HepG2 (cell line): ENCODE results near the gene NFE2. TPM values are rescaled to one million over a fixed set of nuclear protein-coding genes. Genes with fewer than 3 reads are reported as not detected.
A peak's percentile ranks its signal among the peaks of the same experiment; 100 is the strongest.

ENCODE experiments used
- ATAC-seq: fragments of 200-7000 bp; cut with Tn5 transposase; 3 replicates; pipeline ENCODE4 v1.9.1; 2020; ENCODE audit warnings: mild to moderate bottlenecking, moderate library complexity
- BruUV-seq: library from RNA; stranded (reverse); fragments of 400-500 nt; replicated peaks from 2 replicates; lab custom pipeline; 2021; lab: Mats Ljungman, UMichigan
- CTCF ChIA-PET: fragments of 300-600 bp; formaldehyde crosslinking; extraction: SDS; loops from one replicate; lab custom pipeline; 2021; ENCODE audit warnings: low total read pairs, inconsistent platforms, low intra/inter-chr PET ratio; lab: Yijun Ruan, JAX
- POLR2A ChIA-PET: fragments of 350-600 bp; sonication (Branson Sonifier 250); formaldehyde crosslinking; loops from one replicate; lab custom pipeline; 2020; ENCODE audit warnings: antibody characterized with exemption, inconsistent platforms; lab: Yijun Ruan, JAX
- DNase-seq: peaks from one replicate; pipeline ENCODE4 v3.0.0-alpha.2; 2015; ENCODE audit warnings: low spot score
- FAIRE-seq: peaks from 3 replicates; lab custom pipeline; 2011; peaks lifted over from hg19 to GRCh38; lab: Jason Lieb, UNC
- H2AFZ ChIP-seq: one replicate; pipeline ENCODE4 v1.6.1; 2011; ENCODE audit warnings: low read length, inconsistent platforms
- H3K27ac ChIP-seq: fragments of 300-600 bp; 3 replicates; pipeline ENCODE4 v1.8.0; 2011; ENCODE audit warnings: mixed run types, mild to moderate bottlenecking, mixed read lengths, low read length, inconsistent platforms; ENCODE audit not compliant: insufficient read depth; ENCODE audit errors: extremely low read length
- H3K27me3 ChIP-seq, 2 experiments: fragments of 200-600 bp in 1 of 2; 2 replicates in 1 of 2; 3 replicates in 1 of 2; pipeline versions ENCODE4 v1.6.0 to v1.8.0; 2011; ENCODE audit warnings: low read length in 2 of 2, mild to moderate bottlenecking in 2 of 2, moderate library complexity in 2 of 2, inconsistent platforms in 1 of 2; ENCODE audit not compliant: insufficient read depth in 2 of 2, control insufficient read depth in 1 of 2
- H3K36me3 ChIP-seq, 2 experiments: fragments of 200-600 bp in 1 of 2; replicated peaks in 1 of 2; 2 replicates in 1 of 2; 3 replicates in 1 of 2; pipeline versions ENCODE4 v1.5.1 to v1.8.0; 2011; ENCODE audit warnings: low read length in 2 of 2, inconsistent platforms in 1 of 2; ENCODE audit not compliant: insufficient read depth in 2 of 2, control insufficient read depth in 1 of 2
- H3K4me1 ChIP-seq: 2 replicates; pipeline ENCODE4 v1.5.1; 2012; ENCODE audit warnings: low read length, inconsistent platforms; ENCODE audit not compliant: insufficient read depth
- H3K4me2 ChIP-seq: 2 replicates; pipeline ENCODE4 v1.6.0; 2011; ENCODE audit warnings: low read depth, low read length, inconsistent platforms
- H3K4me3 ChIP-seq, 3 experiments: fragments of 200-600 bp in 1 of 3; sonication (generic), shearing (Covaris generic) in 1 of 3; replicated peaks in 1 of 3; 2 replicates each; pipeline ENCODE4 v1.5.1; 2011 to 2016; ENCODE audit warnings: low read length in 3 of 3, inconsistent platforms in 2 of 3, low read depth in 2 of 3, mild to moderate bottlenecking in 2 of 3, control low read depth in 1 of 3, mixed read lengths in 1 of 3; ENCODE audit not compliant: insufficient read depth in 1 of 3
- H3K79me2 ChIP-seq: one replicate; pipeline ENCODE4 v1.6.1; 2011; ENCODE audit warnings: low read length, inconsistent platforms; ENCODE audit not compliant: insufficient read depth
- H3K9ac ChIP-seq: 2 replicates; pipeline ENCODE4 v1.6.0; 2011; ENCODE audit warnings: mild to moderate bottlenecking, low read depth, low read length, inconsistent platforms; ENCODE audit not compliant: insufficient read depth
- H3K9me3 ChIP-seq: 2 replicates; pipeline ENCODE4 v1.5.1; 2012; ENCODE audit warnings: mild to moderate bottlenecking, low read length
- H4K20me1 ChIP-seq: 2 replicates; pipeline ENCODE4 v1.6.0; 2011; ENCODE audit warnings: inconsistent platforms, mild to moderate bottlenecking, low read length, moderate library complexity; ENCODE audit not compliant: insufficient read depth
- EP300 ChIP-seq, 3 experiments: sonication (generic) in 1 of 3; formaldehyde crosslinking in 1 of 3; IDR thresholded peaks; 2 replicates each; pipeline versions ENCODE4 v1.5.1 to v1.6.1; 2011 to 2020; ENCODE audit warnings: low read depth in 2 of 3, low read length in 2 of 3, borderline replicate concordance in 1 of 3, improper control_type of control experiment in 1 of 3, mild to moderate bottlenecking in 1 of 3, missing genetic modification reagents in 1 of 3, moderate library complexity in 1 of 3
- UBTF ChIP-seq: sonication (generic); formaldehyde crosslinking; IDR thresholded peaks from 2 replicates; pipeline ENCODE4 v1.4.0; 2020; ENCODE audit warnings: mild to moderate bottlenecking, missing genetic modification reagents
- WGBS: methylation state at CpG from one replicate; pipeline ENCODE4 v1.1.6; 2017; ENCODE audit warnings: low lambda C conversion rate; 5-methylcytosine and 5-hydroxymethylcytosine counted together
- in situ Hi-C: cut with HindIII; loops from 2 replicates; pipeline ENCODE4 v1.10.0; 2017; ENCODE audit warnings: low pct_unique_long_range_greater_than_20kb; ENCODE audit not compliant: extremely low pct_ligation_motif_present
- intact Hi-C: fragments of 100-400 bp; cut with micrococcal nuclease; formaldehyde crosslinking; loops from one replicate; pipeline ENCODE4 v1.10.0; 2022; ENCODE audit not compliant: unreplicated experiment
- polyA plus RNA-seq, 8 experiments: library from polyadenylated mRNA; depleted of rRNA in 3 of 8; stranded (reverse) in 7 of 8; unstranded in 1 of 8; fragments of >200 nt; fragmentation: Illumina TruSeq in 4 of 8; extraction: Trizol in 4 of 8; gene quantifications; 2 replicates each; pipeline versions ENCODE4 v1.2.1 to v1.2.3, GENCODE V29; 2011 to 2016; ENCODE audit warnings: low read depth in 4 of 8, missing spikeins in 1 of 8, mixed read lengths in 1 of 8; ENCODE audit not compliant: insufficient read depth in 1 of 8
- total RNA-seq, 5 experiments: library from RNA; depleted of rRNA; stranded (reverse); fragments of >200 nt; fragmentation: Illumina TruSeq; extraction: Trizol; gene quantifications; 2 replicates each; pipeline ENCODE4 v1.2.3, GENCODE V29; 2016; ENCODE audit warnings: low read depth in 1 of 5

Gene NFE2
- total and polyA plus RNA-seq, 2 of the 13 experiments (the other 11 are each of a cell fraction or from before 2014, with no cell fraction given), result 4.5 to 7.8 TPM

- in situ Hi-C loops, result loop anchor here (5.0 kb wide), 1 partner anchor 47 kb away; the partner anchor contains the start of genes CBX5 and HNRNPA1
- no peak overlapping the region for H3K4me3 ChIP-seq
- FAIRE-seq, result no peak
- TF ChIP-seq EP300 (IDR thresholded peaks at IDR 0.05; ENCODE audit: low read depth in 2 of 2, low read length in 2 of 2), result peak in 1 of 2 experiments; percentile 31; a peak in 1 of 4 replicates
- TF ChIP-seq EP300 (CRISPR knock-in tag; IDR thresholded peaks at IDR 0.05; ENCODE audit: borderline replicate concordance), result no peak
- TF ChIP-seq UBTF (CRISPR knock-in tag), result no peak
- H3K4me1 ChIP-seq, result peaks cover 65% of the 10 kb centered on the region
- H3K36me3 ChIP-seq, result peaks cover 0 to 1% of the 10 kb centered on the region in 2 experiments; a peak in 2 of 5 replicates
- POLR2A ChIA-PET, result interaction anchor here (1.5 to 3.5 kb wide), 3 partner anchors 23 to 49 kb away, joined by 4 to 41 read pairs (median 11); partner anchors contain the start of genes CBX5 and HNRNPA1
- H3K27me3 ChIP-seq, result no peaks in the 10 kb centered on the region; a peak in 1 of 5 replicates
- intact Hi-C loops, result loop anchor here (2.0 kb wide), 1 partner anchor 23 kb away; no protein-coding TSS in a partner anchor
- peak overlapping the region; percentile 67; the same call in 1 of the 2 replicates for H3K4me2 ChIP-seq
- H4K20me1 ChIP-seq, result no peaks in the 10 kb centered on the region
- H3K9ac ChIP-seq, result peak overlapping the region; percentile 69; the same call in 1 of the 2 replicates
- H3K9me3 ChIP-seq, result no peaks in the 10 kb centered on the region
- no peak overlapping the region for H2AFZ ChIP-seq
- H3K27ac ChIP-seq, result peak overlapping the region; percentile 92
- CTCF ChIA-PET, result no interaction called here
- 79% methylated on average over 4 of the region's 5 CpGs for WGBS
- DNase-seq, result peak; percentile 20
- BruUV-seq, result no TSS peak
- peaks cover 39% of the 10 kb centered on the region for H3K79me2 ChIP-seq
- no peak for ATAC-seq
These were observed 28.9 kb upstream of the NFE2 start for GRCh38 chr12:54329759-54330158.
